DND-41 (cell line): Measurements from ENCODE around the gene SAMD4A.

ENCODE experiments used
- ATAC-seq: fragments of 200-7000 bp; cut with Tn5 transposase; 3 replicates; pipeline ENCODE4 v1.9.1; 2021; ENCODE audit warnings: low read depth; ENCODE audit not compliant: insufficient read depth
- DNase-seq: peaks from one replicate; pipeline ENCODE4 v3.0.0-alpha.2; 2020
- H2AFZ ChIP-seq: 2 replicates; pipeline ENCODE4 v1.6.0; 2012; ENCODE audit warnings: low read depth, low read length
- H3K27ac ChIP-seq: 2 replicates; pipeline ENCODE4 v1.5.1; 2012; ENCODE audit warnings: low read length, inconsistent platforms
- H3K27me3 ChIP-seq: fragments of 200-600 bp; sonication (generic); 2 replicates; pipeline ENCODE4 v1.6.0; 2012; ENCODE audit warnings: low read length, mild to moderate bottlenecking, inconsistent platforms; ENCODE audit not compliant: insufficient read depth, poor library complexity
- H3K36me3 ChIP-seq: 2 replicates; pipeline ENCODE4 v1.5.1; 2012; ENCODE audit warnings: low read length, inconsistent platforms; ENCODE audit not compliant: insufficient read depth
- H3K4me1 ChIP-seq: 2 replicates; pipeline ENCODE4 v1.5.1; 2012; ENCODE audit warnings: mild to moderate bottlenecking, low read length; ENCODE audit not compliant: insufficient read depth
- H3K4me2 ChIP-seq: 2 replicates; pipeline ENCODE4 v1.6.0; 2012; ENCODE audit warnings: mild to moderate bottlenecking, moderate library complexity, low read length, inconsistent platforms; ENCODE audit not compliant: insufficient read depth
- H3K4me3 ChIP-seq, 2 experiments: fragments of 200-600 bp in 1 of 2; shearing (Covaris generic) in 1 of 2; 2 replicates each; pipeline ENCODE4 v1.5.1; 2012 to 2016; ENCODE audit warnings: inconsistent platforms in 2 of 2, low read length in 2 of 2, mild to moderate bottlenecking in 2 of 2, low read depth in 1 of 2, moderate library complexity in 1 of 2
- H3K79me2 ChIP-seq: 2 replicates; pipeline ENCODE4 v1.6.0; 2012; ENCODE audit warnings: low read length, inconsistent platforms; ENCODE audit not compliant: insufficient read depth
- H3K9ac ChIP-seq: 2 replicates; pipeline ENCODE4 v1.6.0; 2012; ENCODE audit warnings: low read depth, mild to moderate bottlenecking, inconsistent platforms, low read length, moderate library complexity
- H3K9me3 ChIP-seq: 2 replicates; pipeline ENCODE4 v1.5.1; 2012; ENCODE audit warnings: low read length, moderate library complexity, mild to moderate bottlenecking, inconsistent platforms; ENCODE audit not compliant: insufficient read depth, severe bottlenecking
- H4K20me1 ChIP-seq: 2 replicates; pipeline ENCODE4 v1.6.0; 2012; ENCODE audit warnings: low read length; ENCODE audit not compliant: insufficient read depth
- EZH2 ChIP-seq: IDR thresholded peaks from 3 replicates; pipeline ENCODE4 v1.6.1; 2012; ENCODE audit warnings: borderline replicate concordance, low read depth, mild to moderate bottlenecking, moderate library complexity, low read length, inconsistent platforms; ENCODE audit not compliant: severe bottlenecking
- TF ChIP-seq, protein P1 (sequence below): IDR thresholded peaks from 2 replicates; pipeline ENCODE4 v1.5.1; 2012; ENCODE audit warnings: borderline replicate concordance, low read length, moderate library complexity, mild to moderate bottlenecking; ENCODE audit not compliant: poor library complexity, severe bottlenecking; ENCODE audit errors: extremely low read depth

The SAMD4A gene

DNA sequence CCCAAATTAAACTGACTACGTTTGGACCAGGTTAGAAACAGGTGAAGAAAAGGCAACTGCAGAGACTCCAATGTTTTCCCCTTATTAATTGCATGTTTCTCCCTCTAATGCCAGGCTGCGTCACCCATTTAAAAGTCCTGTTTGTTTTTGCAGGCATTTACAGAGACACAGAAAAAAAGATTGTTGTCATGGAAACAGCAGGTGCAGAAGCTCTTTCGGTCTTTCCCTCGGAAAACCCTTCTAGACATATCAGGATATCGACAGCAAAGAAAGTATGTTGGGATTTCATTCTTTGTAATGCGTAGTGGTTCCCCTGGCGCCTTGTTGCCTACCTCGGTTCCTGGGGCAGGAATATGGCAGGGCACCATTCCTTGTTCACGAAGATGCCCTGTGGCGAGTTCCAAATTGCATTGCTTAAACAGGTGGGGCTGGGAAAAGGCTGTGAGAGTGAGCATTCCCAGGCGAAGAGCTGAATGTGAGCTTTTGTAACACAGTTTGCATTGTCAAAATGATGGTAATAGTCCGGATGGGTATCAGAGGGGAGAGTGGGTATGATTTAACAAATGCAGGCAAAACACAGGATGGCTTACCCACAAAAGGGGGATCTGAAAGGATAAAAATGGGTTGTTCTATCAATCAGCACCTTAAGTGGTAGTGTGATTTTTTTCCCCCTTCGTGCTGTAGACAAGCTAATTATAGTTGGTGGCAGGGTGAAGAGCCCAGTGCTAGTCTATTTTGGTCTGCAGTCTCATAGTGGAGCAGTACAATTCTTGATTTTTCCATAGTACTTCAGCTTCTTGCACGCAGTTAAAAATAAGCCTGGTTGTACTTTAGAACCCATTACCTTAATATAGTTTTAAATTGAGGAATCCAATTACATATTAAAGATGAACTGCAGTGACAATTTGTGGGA, 203.3 kb downstream of the SAMD4A start:
- TF ChIP-seq, protein P1, sequence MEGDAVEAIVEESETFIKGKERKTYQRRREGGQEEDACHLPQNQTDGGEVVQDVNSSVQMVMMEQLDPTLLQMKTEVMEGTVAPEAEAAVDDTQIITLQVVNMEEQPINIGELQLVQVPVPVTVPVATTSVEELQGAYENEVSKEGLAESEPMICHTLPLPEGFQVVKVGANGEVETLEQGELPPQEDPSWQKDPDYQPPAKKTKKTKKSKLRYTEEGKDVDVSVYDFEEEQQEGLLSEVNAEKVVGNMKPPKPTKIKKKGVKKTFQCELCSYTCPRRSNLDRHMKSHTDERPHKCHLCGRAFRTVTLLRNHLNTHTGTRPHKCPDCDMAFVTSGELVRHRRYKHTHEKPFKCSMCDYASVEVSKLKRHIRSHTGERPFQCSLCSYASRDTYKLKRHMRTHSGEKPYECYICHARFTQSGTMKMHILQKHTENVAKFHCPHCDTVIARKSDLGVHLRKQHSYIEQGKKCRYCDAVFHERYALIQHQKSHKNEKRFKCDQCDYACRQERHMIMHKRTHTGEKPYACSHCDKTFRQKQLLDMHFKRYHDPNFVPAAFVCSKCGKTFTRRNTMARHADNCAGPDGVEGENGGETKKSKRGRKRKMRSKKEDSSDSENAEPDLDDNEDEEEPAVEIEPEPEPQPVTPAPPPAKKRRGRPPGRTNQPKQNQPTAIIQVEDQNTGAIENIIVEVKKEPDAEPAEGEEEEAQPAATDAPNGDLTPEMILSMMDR = no peak
- TF ChIP-seq EZH2 = no peak
- H3K4me2 ChIP-seq = no peak overlapping the region
- H3K79me2 ChIP-seq = no peaks in the 10 kb centered on the region
- DNase-seq = no peak
- no peak overlapping the region for H3K9ac ChIP-seq
- no peaks in the 10 kb centered on the region for H3K36me3 ChIP-seq
- no peak overlapping the region for H3K4me3 ChIP-seq
- no peaks in the 10 kb centered on the region for H3K9me3 ChIP-seq
- H3K27ac ChIP-seq = no peak overlapping the region
- no peaks in the 10 kb centered on the region for H4K20me1 ChIP-seq
- H2AFZ ChIP-seq = no peak overlapping the region
- ATAC-seq = no peak
- peaks cover 25% of the 10 kb centered on the region for H3K27me3 ChIP-seq
- peaks cover 23% of the 10 kb centered on the region for H3K4me1 ChIP-seq

DNA sequence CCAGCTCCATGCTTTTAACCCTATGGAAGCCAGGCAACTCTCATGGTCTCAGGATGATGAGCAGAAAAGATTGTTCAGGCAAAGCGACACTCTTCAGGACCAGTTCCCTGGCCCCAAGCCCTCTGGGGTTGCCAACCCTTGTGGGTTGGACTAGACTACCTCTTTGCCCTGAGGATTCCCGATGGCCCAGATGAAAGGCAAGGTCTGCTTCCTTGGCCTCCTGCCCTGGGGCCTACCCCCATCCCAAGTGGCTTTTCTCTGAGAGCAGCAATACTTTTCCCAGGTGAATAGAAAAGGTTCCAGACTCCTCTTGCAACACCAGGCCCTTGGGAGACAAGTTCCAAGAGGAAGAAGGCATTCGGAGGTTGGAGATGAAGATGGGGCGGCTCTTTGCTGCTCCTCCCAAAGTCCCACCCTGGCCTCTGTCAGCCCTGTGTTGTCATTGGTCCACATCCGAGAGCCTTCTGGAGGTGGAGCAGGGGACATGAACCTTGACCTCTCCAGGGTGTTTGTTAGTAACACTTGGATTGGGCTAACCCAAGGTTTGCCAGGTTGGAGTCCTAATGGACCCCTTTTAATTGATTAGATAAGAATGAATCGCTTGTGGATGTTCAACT, 204.6 kb downstream of the SAMD4A start:
- H3K4me2 ChIP-seq = no peak overlapping the region
- H3K9me3 ChIP-seq = no peaks in the 10 kb centered on the region
- ATAC-seq = no peak
- no peak overlapping the region for H2AFZ ChIP-seq
- no peak overlapping the region for H3K4me3 ChIP-seq
- H3K27me3 ChIP-seq = peaks cover 37% of the 10 kb centered on the region
- H4K20me1 ChIP-seq = no peaks in the 10 kb centered on the region
- H3K27ac ChIP-seq = no peak overlapping the region
- no peaks in the 10 kb centered on the region for H3K36me3 ChIP-seq
- no peak for DNase-seq
- TF ChIP-seq EZH2 = no peak
- TF ChIP-seq, protein P1 = no peak
- H3K4me1 ChIP-seq = peaks cover 29% of the 10 kb centered on the region
- H3K79me2 ChIP-seq = no peaks in the 10 kb centered on the region
- H3K9ac ChIP-seq = no peak overlapping the region

DNA sequence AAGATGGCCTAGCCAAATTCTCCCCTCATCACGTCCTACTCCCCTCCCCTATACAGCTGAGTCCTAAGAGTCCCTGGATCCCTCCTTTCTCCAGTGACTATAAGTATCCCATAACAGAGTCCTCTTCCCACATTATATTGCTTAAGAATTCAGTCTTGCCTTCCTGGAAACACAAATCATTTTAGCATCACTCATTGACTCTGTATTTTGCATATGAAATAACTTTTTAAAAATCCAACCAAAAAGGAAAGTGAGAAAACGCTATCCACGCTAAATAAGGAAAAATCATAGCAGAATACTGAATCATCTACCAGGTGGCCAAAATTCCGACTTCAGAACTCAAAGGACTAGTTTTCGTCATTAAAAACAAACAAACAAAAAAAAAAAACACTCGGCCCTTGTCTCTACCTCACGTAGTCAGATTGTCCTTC, 205.5 kb downstream of the SAMD4A start:
- DNase-seq (no peak), ATAC-seq (no peak)
- no peak overlapping the region for H3K27ac ChIP-seq
- H3K4me2 ChIP-seq = peak overlapping the region; percentile 62
- H3K27me3 ChIP-seq = peaks cover 42% of the 10 kb centered on the region
- no peaks in the 10 kb centered on the region for H4K20me1 ChIP-seq
- H3K4me3 ChIP-seq = peak overlapping the region in 1 of 2 experiments; percentile 37; a peak in 1 of 4 replicates
- H3K79me2 ChIP-seq = no peaks in the 10 kb centered on the region
- peak overlapping the region; percentile 77; the same call in 1 of the 2 replicates for H2AFZ ChIP-seq
- H3K36me3 ChIP-seq = no peaks in the 10 kb centered on the region
- H3K9ac ChIP-seq = peak overlapping the region; percentile 35; the same call in 1 of the 2 replicates
- no peaks in the 10 kb centered on the region for H3K9me3 ChIP-seq
- TF ChIP-seq, protein P1 = no peak
- TF ChIP-seq EZH2 = no peak
- peaks cover 33% of the 10 kb centered on the region for H3K4me1 ChIP-seq
